Hippocampal formation (tissue), 2 donors: ENCODE measurements around the gene USH2A.

Source experiments
- DNase-seq, 2 donors: peaks; one replicate each; lab custom pipeline; 2025; lab: John Stamatoyannopoulos, UW

The USH2A gene

DNA sequence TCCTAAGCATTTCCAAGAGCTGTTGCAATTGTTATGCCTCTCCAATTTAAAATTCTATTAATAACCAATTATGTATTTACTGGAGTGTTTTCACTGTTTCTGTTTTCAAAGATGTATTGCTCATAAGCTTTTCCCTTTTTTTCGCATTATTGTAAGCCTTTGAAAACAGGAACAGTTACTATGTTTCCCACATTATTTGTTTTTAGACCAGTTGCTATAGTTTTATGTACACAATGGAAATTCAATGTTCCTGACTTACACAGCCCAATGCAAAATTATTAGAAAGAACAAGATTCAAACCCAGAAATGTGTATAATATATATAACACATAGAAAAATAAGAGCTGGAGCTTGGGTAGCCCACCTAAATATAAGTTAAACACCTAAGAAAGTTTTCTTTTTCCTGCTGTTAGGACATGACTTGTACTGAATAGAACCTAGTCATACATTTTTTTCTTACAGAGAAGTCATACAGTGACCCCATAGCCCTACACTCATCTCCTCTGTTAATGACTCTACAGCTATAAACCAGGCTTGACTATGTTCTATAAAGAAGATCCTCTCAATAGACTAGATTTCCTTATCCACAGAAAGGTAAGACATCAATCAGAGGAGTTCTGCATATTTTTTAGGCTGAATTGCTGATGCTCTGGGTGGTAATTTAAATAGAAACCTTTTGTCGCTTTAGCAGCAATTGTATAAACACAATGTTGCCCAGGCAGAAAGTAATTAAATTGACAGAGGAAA lies 299.6 kb downstream of the USH2A start:
- DNase-seq, result no peak

DNA sequence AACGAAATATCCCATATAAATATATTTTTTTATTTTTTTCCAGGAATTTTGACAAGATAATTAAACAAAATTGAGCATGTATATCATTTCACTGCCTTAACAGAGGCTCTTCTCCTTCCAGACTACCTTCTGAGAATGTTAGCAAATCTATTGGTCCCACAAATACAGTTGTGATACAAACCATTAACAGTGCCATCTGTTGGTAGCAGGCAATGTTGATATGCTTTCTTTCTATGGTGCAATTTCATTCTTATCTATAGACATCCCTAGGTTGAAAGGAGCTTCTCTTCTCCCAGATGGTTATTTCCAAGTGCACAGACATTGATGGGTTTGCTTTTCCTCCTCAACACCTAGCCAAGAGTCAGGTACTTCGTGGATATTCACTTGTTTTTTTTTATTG lies 303.6 kb downstream of the USH2A start:
- no peak for DNase-seq

GRCh38 chr1:216114180-216114579 lies 309.1 kb downstream of the USH2A start:
- no peak for DNase-seq

GRCh38 chr1:216113181-216113580 lies 310.1 kb downstream of the USH2A start:
- no peak for DNase-seq

DNA sequence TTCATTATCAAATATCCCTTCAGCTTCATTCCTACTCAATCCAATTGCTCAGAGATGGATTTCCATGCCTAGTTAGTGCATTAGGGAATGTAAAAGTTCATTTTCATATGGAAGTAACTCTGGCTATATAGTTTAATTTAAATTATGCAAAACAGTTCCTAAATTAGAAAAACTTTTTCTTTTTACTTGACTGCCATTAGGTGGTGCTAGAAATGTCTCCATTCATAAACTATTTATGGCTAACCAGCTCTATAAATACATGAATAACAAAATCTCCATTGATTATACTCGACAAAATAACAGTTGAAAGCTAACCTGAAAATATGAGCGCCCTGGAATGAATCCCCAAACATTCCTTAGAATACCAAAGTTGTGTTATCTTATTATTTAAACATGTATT lies 311.4 kb downstream of the USH2A start:
- DNase-seq, result no peak

GRCh38 chr1:216095400-216095799 lies 327.8 kb downstream of the USH2A start:
- DNase-seq, result no peak

DNA sequence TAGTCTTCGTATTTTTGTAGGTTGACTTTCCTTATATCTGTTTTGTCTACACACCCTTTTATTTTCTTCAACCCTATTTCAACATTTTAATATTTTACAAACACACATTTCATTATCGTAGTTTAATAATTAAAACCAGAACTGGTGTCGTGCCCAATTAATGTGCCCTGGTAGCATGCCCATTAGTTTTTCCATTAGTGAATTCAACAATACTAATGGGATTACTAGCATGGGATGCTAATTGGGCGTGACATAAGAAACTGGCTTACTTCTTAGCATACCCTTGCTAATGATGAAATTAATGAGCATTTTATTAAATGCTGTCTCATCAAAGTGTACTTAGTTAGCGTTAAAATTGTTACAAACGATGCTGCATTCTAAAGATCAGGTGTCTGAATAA lies 332.7 kb downstream of the USH2A start:
- DNase-seq, result no peak

GRCh38 chr1:216086678-216087077 lies 336.6 kb downstream of the USH2A start:
- no peak for DNase-seq

DNA sequence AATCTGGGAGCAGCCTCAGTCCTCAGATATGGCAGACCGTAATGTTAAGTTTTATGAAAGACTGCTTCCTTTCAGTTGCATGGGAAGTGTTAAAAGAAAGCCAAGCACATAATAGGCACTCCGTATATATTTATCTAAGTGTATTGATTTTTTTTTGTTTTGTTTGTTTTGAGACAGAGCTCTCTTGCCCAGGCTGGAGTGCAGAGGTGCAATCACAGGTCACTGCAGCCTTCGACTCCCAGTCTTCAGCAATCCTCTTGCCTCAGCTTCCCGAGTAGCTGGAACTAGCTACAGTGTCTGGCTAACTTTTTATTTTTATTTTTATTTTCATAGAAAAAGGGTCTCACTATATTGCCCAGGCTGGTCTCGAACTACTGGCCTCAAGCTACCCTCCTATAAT lies 341.8 kb downstream of the USH2A start:
- no peak for DNase-seq

DNA sequence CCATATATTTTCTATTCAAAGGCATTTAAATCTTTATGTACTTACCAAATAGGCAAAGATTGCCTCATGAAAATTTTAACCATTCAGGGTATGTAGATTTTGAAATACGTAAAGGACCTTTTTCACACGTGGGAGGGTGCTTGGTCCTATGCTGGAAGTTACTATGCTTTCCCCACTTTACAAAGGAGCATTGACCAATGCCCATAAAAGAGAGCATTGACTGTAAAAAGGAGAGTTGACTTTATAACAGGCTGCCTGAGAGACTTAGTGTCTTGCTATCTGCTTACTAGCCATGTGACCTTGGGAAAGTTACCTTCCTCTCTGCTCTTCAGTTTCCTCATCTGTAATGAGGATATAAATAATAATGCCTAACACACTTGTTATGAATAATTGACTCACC lies 346.5 kb downstream of the USH2A start:
- no peak for DNase-seq

DNA sequence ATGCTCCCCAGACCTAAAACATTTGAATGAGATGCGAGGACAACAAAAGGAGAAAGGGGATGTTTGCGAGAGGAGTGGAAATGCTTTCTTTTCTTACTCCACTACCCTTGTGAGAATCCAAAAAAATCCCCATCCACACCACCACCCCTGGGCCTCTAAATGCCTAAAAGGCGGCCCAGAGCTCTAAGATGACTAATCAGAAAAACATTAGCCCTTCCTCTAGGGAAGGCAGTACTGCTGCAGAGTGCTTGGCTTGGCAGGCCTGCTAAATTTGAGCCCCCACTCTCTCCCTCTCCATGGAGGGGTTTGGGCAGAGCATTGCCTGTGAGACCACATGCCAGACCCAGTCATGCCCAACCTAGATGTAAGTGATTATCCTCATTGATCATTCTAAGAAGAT lies 347.9 kb downstream of the USH2A start:
- DNase-seq, result no peak

DNA sequence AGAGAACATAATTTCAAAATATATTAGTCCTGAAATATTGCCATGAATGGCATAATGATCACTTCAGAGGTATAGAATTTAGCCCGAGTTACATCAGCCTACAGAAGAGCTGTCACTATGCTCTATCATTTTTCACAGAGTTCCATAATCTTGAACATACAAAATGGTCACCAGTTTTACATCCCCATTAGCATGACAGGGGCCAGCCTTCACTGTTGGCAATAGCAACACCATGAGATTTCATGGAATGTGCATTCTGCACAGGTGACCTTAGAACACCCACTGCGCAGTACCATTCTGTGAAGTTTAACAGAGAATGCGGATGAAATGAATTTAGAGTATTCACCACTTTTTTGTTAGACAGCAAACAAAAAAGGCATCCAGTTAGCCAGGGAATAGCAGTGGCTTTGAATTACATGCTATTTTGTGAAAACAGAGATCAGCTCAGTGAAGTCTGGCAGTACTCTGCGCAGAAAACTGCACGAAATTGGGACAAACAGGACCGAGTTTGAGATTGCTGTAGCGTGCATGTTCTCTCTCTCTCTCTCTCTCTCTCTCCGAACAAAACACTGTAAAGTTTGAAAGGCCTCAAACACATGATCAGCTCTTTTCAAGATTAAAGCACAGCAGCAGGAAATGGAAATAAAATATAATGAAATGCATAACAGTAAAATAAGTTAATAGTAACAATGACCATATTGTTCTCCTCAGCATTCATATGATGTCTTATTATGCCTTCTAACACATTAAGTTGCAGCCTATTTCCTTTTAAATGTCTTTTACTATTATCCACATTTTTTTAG lies 349.3 kb downstream of the USH2A start:
- DNase-seq, result no peak

- no peak for DNase-seq
Measured at GRCh38 chr1:216071262-216071661, 352.0 kb downstream of the USH2A start.

- DNase-seq, result no peak
Measured at GRCh38 chr1:216064643-216065042, 358.6 kb downstream of the USH2A start.

DNA sequence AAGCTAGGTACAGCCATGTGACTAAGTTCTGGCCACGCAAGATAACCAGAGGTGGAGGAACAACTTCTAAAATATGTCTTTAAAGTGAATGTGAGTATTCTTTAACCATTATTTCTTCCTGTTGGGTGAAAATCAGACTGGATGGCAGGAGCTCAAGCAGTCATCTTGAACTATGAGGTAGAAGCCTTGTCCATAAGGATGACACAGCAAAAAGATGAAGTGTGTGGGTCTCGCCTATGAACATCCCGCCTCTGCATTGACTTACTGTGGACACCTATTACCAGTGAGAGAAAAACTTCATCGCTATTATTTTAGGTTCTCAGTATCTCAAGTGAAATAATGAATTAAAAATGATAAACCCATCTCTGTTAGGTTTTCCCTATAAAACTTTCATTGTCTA lies 365.3 kb downstream of the USH2A start:
- no peak for DNase-seq

- no peak for DNase-seq
Measured at GRCh38 chr1:216057063-216057462, 366.2 kb downstream of the USH2A start.

GRCh38 chr1:216055004-216055403 lies 368.2 kb downstream of the USH2A start:
- DNase-seq, result no peak

DNA sequence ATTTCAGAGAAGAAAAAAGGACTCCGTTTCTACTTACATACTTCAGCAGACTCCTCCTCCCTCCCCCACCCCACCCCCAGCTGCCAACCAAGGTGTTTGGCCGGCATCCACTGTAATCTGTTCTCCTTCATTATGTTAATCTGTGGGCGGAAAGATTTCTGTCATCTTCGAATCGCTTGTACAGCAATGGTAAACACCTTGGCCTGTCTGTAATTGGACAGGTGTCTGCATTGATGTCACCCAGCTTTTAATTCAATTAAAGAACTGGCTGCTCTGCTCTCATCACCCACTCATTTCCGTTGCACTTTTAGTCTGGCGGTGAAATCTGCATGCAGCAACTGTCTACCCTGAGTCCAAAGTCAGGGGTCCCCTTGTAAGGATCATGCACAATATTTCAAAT lies 368.6 kb downstream of the USH2A start:
- no peak for DNase-seq

DNA sequence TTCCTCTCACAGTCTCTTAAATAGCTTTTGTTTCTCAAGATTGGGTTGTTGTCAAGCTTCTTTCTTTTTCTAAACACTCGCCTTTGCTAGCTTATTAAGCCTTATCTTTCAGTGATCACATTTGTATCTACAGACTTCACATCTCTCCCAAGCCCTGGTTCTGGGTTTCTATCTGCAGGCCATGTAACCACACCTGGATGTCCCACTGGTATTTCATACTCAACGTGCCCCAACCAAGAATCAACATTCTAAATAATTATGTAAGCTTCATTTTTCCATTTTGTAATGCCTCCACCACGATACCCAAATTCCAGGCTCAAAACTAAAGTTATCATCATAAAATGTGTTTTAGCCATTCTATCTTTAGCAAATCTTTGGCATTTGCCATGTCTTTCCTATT lies 372.2 kb downstream of the USH2A start:
- DNase-seq, result no peak

- no peak for DNase-seq
Measured at GRCh38 chr1:216049741-216050430, 373.4 kb downstream of the USH2A start.

DNA sequence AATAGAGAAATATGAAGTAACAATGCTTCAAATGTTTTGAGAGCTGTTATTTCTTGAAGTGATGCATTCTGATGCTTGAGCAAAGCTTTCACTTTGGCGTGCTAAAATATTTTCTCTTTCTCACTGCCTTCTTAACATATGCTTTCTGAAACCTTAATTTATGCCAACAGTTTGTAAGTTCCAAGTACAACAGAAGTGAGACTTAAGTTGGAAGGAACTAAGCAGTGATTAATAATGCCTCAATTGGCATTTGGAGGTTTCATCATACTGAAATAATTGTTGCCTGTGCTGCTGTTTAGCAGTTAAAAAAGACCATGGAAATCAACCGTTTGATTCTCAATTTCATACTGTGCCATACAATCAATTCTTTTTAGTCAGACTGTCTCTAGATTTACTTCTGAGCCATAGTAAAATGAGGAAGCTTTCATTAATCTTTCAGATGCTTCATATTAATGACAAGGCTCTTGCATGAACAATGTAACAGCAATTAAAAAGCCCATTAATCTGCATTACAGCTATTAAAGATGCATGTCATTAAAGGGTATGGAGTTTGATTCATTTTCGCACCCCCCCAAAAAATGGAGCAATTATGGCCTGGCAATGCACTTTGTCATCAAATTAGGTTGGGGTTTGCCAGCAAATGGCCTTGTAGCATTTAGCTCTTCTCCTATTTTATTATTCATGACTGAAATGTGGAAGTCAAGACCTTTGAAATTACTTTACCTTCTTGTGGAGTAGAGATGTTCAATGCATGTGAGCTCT lies 375.3 kb downstream of the USH2A start:
- DNase-seq, result peak in 1 of 2 donors; percentile 1

DNA sequence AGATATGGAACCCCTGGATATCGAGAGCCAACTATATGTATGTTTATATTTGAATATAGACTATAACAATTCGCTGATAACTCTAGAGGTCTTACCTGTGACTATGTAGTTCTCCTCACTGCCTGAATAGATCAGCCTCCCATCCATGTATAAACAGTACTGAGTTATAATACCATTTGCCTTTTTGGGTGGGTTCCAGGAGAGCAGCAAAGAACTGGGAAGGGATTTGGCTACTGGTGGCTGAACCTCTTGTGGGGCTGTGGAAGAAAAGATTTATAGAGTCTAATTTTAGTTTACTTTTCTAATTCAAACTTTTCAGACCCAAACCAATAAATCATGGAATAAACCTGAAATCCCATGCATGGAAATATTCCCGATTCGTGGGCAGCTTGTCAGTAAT lies 376.9 kb downstream of the USH2A start:
- no peak for DNase-seq
